Liver (tissue), 9 donors: ENCODE results near the gene ITPK1. TPM values are rescaled to one million over a fixed set of nuclear protein-coding genes. Genes with fewer than 3 reads are reported as not detected.

Experiments
- DNase-seq: peaks from one replicate; pipeline ENCODE4 v3.0.0-alpha.2; 2017; ENCODE audit warnings: low spot score
- H3K27ac ChIP-seq, 2 donors: one replicate each; pipeline ENCODE4 v1.7.0; 2013; ENCODE audit warnings: inconsistent platforms in 2 of 2, low read length in 2 of 2, control low read depth in 1 of 2, low read depth in 1 of 2, mild to moderate bottlenecking in 1 of 2
- H3K27me3 ChIP-seq, 4 donors: one replicate each; pipeline versions ENCODE4 v1.6.1 to v1.7.0; 2013; ENCODE audit warnings: low read length in 3 of 4, inconsistent platforms in 1 of 4, mild to moderate bottlenecking in 1 of 4, moderate library complexity in 1 of 4; ENCODE audit not compliant: control insufficient read depth in 4 of 4, insufficient read depth in 4 of 4
- H3K36me3 ChIP-seq, 4 donors: one replicate each; pipeline versions ENCODE4 v1.6.1 to v1.7.0; 2013; ENCODE audit warnings: low read length in 3 of 4, mild to moderate bottlenecking in 3 of 4, low read depth in 1 of 4, moderate library complexity in 1 of 4; ENCODE audit not compliant: control insufficient read depth in 4 of 4, insufficient read depth in 3 of 4
- H3K4me1 ChIP-seq, 4 donors: one replicate each; pipeline versions ENCODE4 v1.6.1 to v1.7.0; 2013; ENCODE audit warnings: low read length in 3 of 4, mild to moderate bottlenecking in 3 of 4, moderate library complexity in 1 of 4; ENCODE audit not compliant: control insufficient read depth in 4 of 4, insufficient read depth in 4 of 4
- H3K4me3 ChIP-seq, 3 donors: one replicate each; pipeline versions ENCODE4 v1.6.1 to v1.7.0; 2013; ENCODE audit warnings: low read length in 3 of 3, control low read depth in 1 of 3, low read depth in 1 of 3, mild to moderate bottlenecking in 1 of 3
- H3K9ac ChIP-seq, 2 donors: one replicate each; pipeline ENCODE4 v1.7.0; 2013; ENCODE audit warnings: low read length in 2 of 2, mild to moderate bottlenecking in 2 of 2, moderate library complexity in 2 of 2, control low read depth in 1 of 2, low read depth in 1 of 2
- H3K9me3 ChIP-seq, 4 donors: one replicate each; pipeline versions ENCODE4 v1.6.1 to v1.7.0; 2013; ENCODE audit warnings: low read length in 3 of 4; ENCODE audit not compliant: control insufficient read depth in 4 of 4
- ATF3 ChIP-seq: IDR thresholded peaks from 2 replicates; pipeline ENCODE4 v1.6.1; 2016; ENCODE audit warnings: antibody characterized with exemption
- CTCF ChIP-seq: fragments of 150-350 bp; IDR thresholded peaks from 2 replicates; pipeline ENCODE4 v1.5.1; 2017; ENCODE audit warnings: improper control_type of control experiment, low read depth, low read length; ENCODE audit not compliant: missing input control
- EGR1 ChIP-seq, 2 donors: IDR thresholded peaks; 2 replicates each; pipeline ENCODE4 v1.6.1; 2016 to 2018; ENCODE audit warnings: antibody characterized with exemption in 2 of 2, low read depth in 2 of 2
- FOXA2 ChIP-seq: IDR thresholded peaks from 2 replicates; pipeline ENCODE4 v1.6.1; 2016; ENCODE audit warnings: antibody characterized with exemption
- GABPA ChIP-seq, 2 donors: IDR thresholded peaks in 1 of 2; conservative IDR thresholded peaks in 1 of 2; 2 replicates each; pipeline ENCODE4 v1.6.1; 2016; ENCODE audit warnings: antibody characterized with exemption in 2 of 2, mild to moderate bottlenecking in 1 of 2, moderate library complexity in 1 of 2
- HNF4A ChIP-seq, 2 donors: conservative IDR thresholded peaks; 2 replicates each; pipeline ENCODE4 v1.6.1; 2016; ENCODE audit warnings: antibody characterized with exemption in 2 of 2, mild to moderate bottlenecking in 2 of 2
- HNF4G ChIP-seq: IDR thresholded peaks from 2 replicates; pipeline ENCODE4 v1.6.1; 2016; ENCODE audit warnings: antibody characterized with exemption
- JUND ChIP-seq, 2 donors: IDR thresholded peaks; 2 replicates each; pipeline ENCODE4 v1.6.1; 2016; ENCODE audit warnings: antibody characterized with exemption in 2 of 2
- MAX ChIP-seq: IDR thresholded peaks from 2 replicates; pipeline ENCODE4 v1.6.1; 2016; ENCODE audit warnings: antibody characterized with exemption
- NR2F2 ChIP-seq: IDR thresholded peaks from 2 replicates; pipeline ENCODE4 v1.6.1; 2016; ENCODE audit warnings: antibody characterized with exemption
- RAD21 ChIP-seq, 2 donors: IDR thresholded peaks; 2 replicates each; pipeline ENCODE4 v1.6.1; 2016; ENCODE audit warnings: antibody characterized with exemption in 2 of 2, mild to moderate bottlenecking in 2 of 2
- RXRA ChIP-seq, 2 donors: IDR thresholded peaks; 2 replicates each; pipeline ENCODE4 v1.6.1; 2017 to 2018; ENCODE audit warnings: antibody characterized with exemption in 2 of 2, mild to moderate bottlenecking in 1 of 2
- SP1 ChIP-seq: IDR thresholded peaks from 2 replicates; pipeline ENCODE4 v1.6.1; 2018; ENCODE audit warnings: antibody characterized with exemption, mild to moderate bottlenecking
- TAF1 ChIP-seq: conservative IDR thresholded peaks from 2 replicates; pipeline ENCODE4 v1.6.1; 2016; ENCODE audit warnings: antibody characterized with exemption, mild to moderate bottlenecking
- YY1 ChIP-seq: IDR thresholded peaks from 2 replicates; pipeline ENCODE4 v1.6.1; 2016; ENCODE audit warnings: antibody characterized with exemption, mild to moderate bottlenecking
- WGBS: extraction: QIAGEN DNeasy Blood & Tissue Kit; methylation state at CpG from one replicate; pipeline ENCODE4 v1.1.7; 2013; 5-methylcytosine and 5-hydroxymethylcytosine counted together
- polyA plus RNA-seq, 2 donors: library from polyadenylated mRNA; stranded (reverse) in 1 of 2; unstranded in 1 of 2; fragments of 200-250 nt in 1 of 2; fragments of >200 nt in 1 of 2; fragmentation: Nextera tagmentation in 1 of 2; extraction: Ambion mirVana in 1 of 2; gene quantifications; one replicate each; pipeline versions ENCODE4 v1.2.1 to v1.2.3, GENCODE V29; 2013 to 2015
- total RNA-seq, 2 donors: library from RNA; depleted of rRNA; stranded (reverse); fragments of >200 nt; gene quantifications; one replicate each; pipeline ENCODE4 v1.2.3, GENCODE V29; 2014
- TF ChIP-seq, protein P1 (sequence below): IDR thresholded peaks from 2 replicates; pipeline ENCODE4 v1.6.1; 2016; ENCODE audit warnings: antibody characterized with exemption
- donor health status: healthy.
- donor health status: healthy.
- donor health status: healthy.
- donor health status: healthy.
- donor health status: healthy.

Gene ITPK1
- total and polyA plus RNA-seq, 4 donors = 9.0 to 41.2 (median 20.4) TPM

DNA sequence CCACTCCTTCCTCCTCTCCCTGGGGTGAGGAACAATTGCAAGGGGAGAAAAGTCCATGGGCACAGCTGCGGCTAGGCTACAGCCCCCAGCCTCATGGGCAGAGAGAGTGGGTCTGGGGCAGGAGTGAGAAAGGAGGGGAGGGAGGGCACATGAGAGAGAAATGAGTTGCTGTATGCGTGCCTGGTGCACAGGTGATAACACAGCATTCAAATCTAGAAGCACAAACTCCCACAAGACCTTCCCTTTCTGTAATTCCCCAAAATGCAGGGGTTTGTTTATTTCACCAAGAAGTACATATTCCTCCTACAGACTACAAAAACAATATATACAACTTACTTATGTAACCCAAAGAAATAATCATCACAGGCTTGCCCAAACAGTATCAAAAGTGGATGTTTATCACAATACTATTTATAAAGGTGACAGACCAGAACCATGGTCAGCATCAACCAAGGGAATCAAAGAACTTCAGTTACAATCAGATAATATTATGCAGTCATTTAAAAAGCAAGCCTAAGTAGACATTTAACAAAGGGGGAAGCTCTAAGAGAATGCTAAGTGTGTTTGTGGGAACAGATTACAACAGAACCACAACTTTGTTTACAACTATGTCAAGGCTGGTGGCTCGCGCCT, 54.2 kb downstream of the ITPK1 start:
- 87% methylated on average over 4 of the region's 4 CpGs for WGBS
- no peak overlapping the region for H3K4me3 ChIP-seq
- H3K36me3 ChIP-seq = no peaks in the 10 kb centered on the region
- no peak overlapping the region for H3K9ac ChIP-seq
- H3K4me1 ChIP-seq = peaks cover 0 to 15% (median 4%) of the 10 kb centered on the region in 4 donors
- no peaks in the 10 kb centered on the region for H3K27me3 ChIP-seq
- H3K9me3 ChIP-seq = no peaks in the 10 kb centered on the region
- no peak overlapping the region for H3K27ac ChIP-seq
- no peak for TF ChIP-seq JUND (IDR thresholded peaks at IDR 0.05)
- no peak for TF ChIP-seq MAX
- no peak for TF ChIP-seq CTCF
- TF ChIP-seq HNF4A (conservative IDR thresholded peaks at IDR 0.05) = no peak
- TF ChIP-seq RAD21 (IDR thresholded peaks at IDR 0.05) = no peak
- TF ChIP-seq ATF3 = no peak
- no peak for TF ChIP-seq YY1
- no peak for TF ChIP-seq FOXA2
- TF ChIP-seq SP1 = no peak
- TF ChIP-seq, protein P1, sequence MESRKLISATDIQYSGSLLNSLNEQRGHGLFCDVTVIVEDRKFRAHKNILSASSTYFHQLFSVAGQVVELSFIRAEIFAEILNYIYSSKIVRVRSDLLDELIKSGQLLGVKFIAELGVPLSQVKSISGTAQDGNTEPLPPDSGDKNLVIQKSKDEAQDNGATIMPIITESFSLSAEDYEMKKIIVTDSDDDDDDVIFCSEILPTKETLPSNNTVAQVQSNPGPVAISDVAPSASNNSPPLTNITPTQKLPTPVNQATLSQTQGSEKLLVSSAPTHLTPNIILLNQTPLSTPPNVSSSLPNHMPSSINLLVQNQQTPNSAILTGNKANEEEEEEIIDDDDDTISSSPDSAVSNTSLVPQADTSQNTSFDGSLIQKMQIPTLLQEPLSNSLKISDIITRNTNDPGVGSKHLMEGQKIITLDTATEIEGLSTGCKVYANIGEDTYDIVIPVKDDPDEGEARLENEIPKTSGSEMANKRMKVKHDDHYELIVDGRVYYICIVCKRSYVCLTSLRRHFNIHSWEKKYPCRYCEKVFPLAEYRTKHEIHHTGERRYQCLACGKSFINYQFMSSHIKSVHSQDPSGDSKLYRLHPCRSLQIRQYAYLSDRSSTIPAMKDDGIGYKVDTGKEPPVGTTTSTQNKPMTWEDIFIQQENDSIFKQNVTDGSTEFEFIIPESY = no peak
- TF ChIP-seq NR2F2 = no peak
- TF ChIP-seq HNF4G = no peak
- TF ChIP-seq GABPA (IDR thresholded peaks at IDR 0.05 in 1 of 2, conservative IDR thresholded peaks at IDR 0.05 in 1 of 2) = no peak
- no peak for TF ChIP-seq RXRA (IDR thresholded peaks at IDR 0.05)
- TF ChIP-seq TAF1 = no peak
- TF ChIP-seq EGR1 (IDR thresholded peaks at IDR 0.05; ENCODE audit: low read depth in 2 of 2) = no peak
- DNase-seq = no peak

- H3K9ac ChIP-seq = no peak overlapping the region
- TF ChIP-seq FOXA2 = no peak
- TF ChIP-seq RAD21 (IDR thresholded peaks at IDR 0.05) = no peak
- WGBS = 97% methylated on average over 1 of the region's 1 CpG
- peaks cover 0 to 18% (median 5%) of the 10 kb centered on the region in 4 donors for H3K4me1 ChIP-seq
- H3K9me3 ChIP-seq = no peaks in the 10 kb centered on the region
- no peak overlapping the region for H3K27ac ChIP-seq
- no peak for DNase-seq
- H3K4me3 ChIP-seq = no peak overlapping the region
- H3K27me3 ChIP-seq = no peaks in the 10 kb centered on the region
- H3K36me3 ChIP-seq = no peaks in the 10 kb centered on the region
These were observed 54.9 kb downstream of the ITPK1 start for GRCh38 chr14:93060841-93061240.
